Endothelial cell of umbilical vein (primary cell): Measurements from ENCODE around the gene INHBE. TPM values are rescaled to one million over a fixed set of nuclear protein-coding genes. Genes with fewer than 3 reads are reported as not detected.

Experiments
- BruUV-seq: library from RNA; stranded (reverse); fragments of 400-500 nt; replicated peaks from 2 replicates; lab custom pipeline; 2021; lab: Mats Ljungman, UMichigan
- CTCF ChIA-PET: fragments of 300-600, 350-600 bp; sonication (Branson Sonifier 250); formaldehyde crosslinking; loops from one replicate; lab custom pipeline; 2021; ENCODE audit warnings: antibody characterized with exemption, inconsistent platforms; lab: Charles Lee
- POLR2A ChIA-PET: fragments of 300-600, 350-600 bp; sonication (Branson Sonifier 250); formaldehyde crosslinking; loops from one replicate; lab custom pipeline; 2021; ENCODE audit warnings: antibody characterized with exemption, inconsistent platforms; lab: Charles Lee
- DNase-seq: peaks from one replicate; pipeline ENCODE4 v3.0.0-alpha.2; 2011; ENCODE audit warnings: low read depth, low spot score
- FAIRE-seq: peaks from 2 replicates; lab custom pipeline; 2011; peaks lifted over from hg19 to GRCh38; lab: Jason Lieb, UNC
- H2AFZ ChIP-seq: 2 replicates; pipeline ENCODE4 v1.6.0; 2012; ENCODE audit warnings: low read depth, low read length, control low read depth, inconsistent platforms
- H3K27ac ChIP-seq: 2 replicates; pipeline ENCODE4 v1.5.1; 2011; ENCODE audit warnings: low read depth, mild to moderate bottlenecking, control low read depth, low read length, moderate library complexity; ENCODE audit not compliant: insufficient read depth
- H3K27me3 ChIP-seq, 2 experiments: 2 replicates each; pipeline versions ENCODE4 v1.6.0 to v1.6.1; 2011; ENCODE audit warnings: low read length in 2 of 2, mixed read lengths in 1 of 2; ENCODE audit not compliant: control insufficient read depth in 2 of 2, insufficient read depth in 2 of 2
- H3K36me3 ChIP-seq, 2 experiments: 2 replicates in 1 of 2; 3 replicates in 1 of 2; pipeline ENCODE4 v1.5.1; 2011; ENCODE audit warnings: low read length in 2 of 2, mild to moderate bottlenecking in 1 of 2, moderate library complexity in 1 of 2; ENCODE audit not compliant: control insufficient read depth in 2 of 2, insufficient read depth in 2 of 2; ENCODE audit errors: extremely low read depth in 1 of 2
- H3K4me1 ChIP-seq: 3 replicates; pipeline ENCODE4 v1.5.1; 2011; ENCODE audit warnings: mild to moderate bottlenecking, low read length; ENCODE audit not compliant: control insufficient read depth, insufficient read depth; ENCODE audit errors: extremely low read depth
- H3K4me2 ChIP-seq: 2 replicates; pipeline ENCODE4 v1.6.1; 2011; ENCODE audit warnings: low read length, control low read depth, mixed read lengths; ENCODE audit not compliant: insufficient read depth
- H3K4me3 ChIP-seq, 3 experiments: fragments of 200-600 bp in 1 of 3; sonication (generic), shearing (Covaris generic) in 1 of 3; replicated peaks in 1 of 3; 2 replicates each; pipeline ENCODE4 v1.5.1; 2011 to 2016; ENCODE audit warnings: control low read depth in 3 of 3, low read length in 3 of 3, mild to moderate bottlenecking in 2 of 3, inconsistent platforms in 1 of 3, low read depth in 1 of 3, moderate library complexity in 1 of 3; ENCODE audit not compliant: insufficient read depth in 1 of 3
- H3K79me2 ChIP-seq: 2 replicates; pipeline ENCODE4 v1.6.0; 2012; ENCODE audit warnings: low read length, inconsistent platforms; ENCODE audit not compliant: control insufficient read depth, insufficient read depth
- H3K9ac ChIP-seq: replicated peaks from 2 replicates; pipeline ENCODE3; 2011; ENCODE audit warnings: low read length, control low read depth; ENCODE audit not compliant: insufficient read depth; ENCODE audit errors: extremely low read depth
- H3K9me1 ChIP-seq: replicated peaks from 3 replicates; pipeline ENCODE4 v1.6.0; 2011; ENCODE audit warnings: mild to moderate bottlenecking, low read length; ENCODE audit not compliant: control insufficient read depth, insufficient read depth; ENCODE audit errors: extremely low read depth
- H3K9me3 ChIP-seq: replicated peaks from 2 replicates; pipeline ENCODE4 v1.5.1; 2012; ENCODE audit warnings: low read length, inconsistent platforms; ENCODE audit not compliant: control insufficient read depth, insufficient read depth
- H4K20me1 ChIP-seq: replicated peaks from 2 replicates; pipeline ENCODE3; 2011; ENCODE audit warnings: mild to moderate bottlenecking, low read length; ENCODE audit not compliant: control insufficient read depth, insufficient read depth; ENCODE audit errors: extremely low read depth
- EZH2 ChIP-seq: IDR thresholded peaks from 2 replicates; pipeline ENCODE4 v1.6.1; 2012; ENCODE audit warnings: borderline replicate concordance, low read depth, mild to moderate bottlenecking, moderate library complexity, low read length, inconsistent platforms; ENCODE audit not compliant: severe bottlenecking
- FOS ChIP-seq: IDR thresholded peaks from 2 replicates; pipeline ENCODE4 v1.6.1; 2011; ENCODE audit warnings: mild to moderate bottlenecking, low read length, moderate library complexity, borderline replicate concordance; ENCODE audit not compliant: insufficient read depth
- GATA2 ChIP-seq: IDR thresholded peaks from 2 replicates; pipeline ENCODE4 v1.7.0; 2011; ENCODE audit warnings: low read depth, mild to moderate bottlenecking, moderate library complexity, mixed read lengths, low read length; ENCODE audit not compliant: insufficient read length, insufficient read depth
- JUN ChIP-seq: IDR thresholded peaks from 2 replicates; pipeline ENCODE4 v1.6.1; 2011; ENCODE audit warnings: borderline replicate concordance, low read depth; ENCODE audit not compliant: insufficient read length, insufficient read depth
- MYC ChIP-seq: IDR thresholded peaks from one replicate; pipeline ENCODE4 v1.6.1; 2011; ENCODE audit warnings: mild to moderate bottlenecking, low read depth, low read length
- POLR2A ChIP-seq: IDR thresholded peaks from 2 replicates; pipeline ENCODE4 v1.6.1; 2012; ENCODE audit warnings: low read depth, mild to moderate bottlenecking, control low read depth, low read length
- POLR2AphosphoS5 ChIP-seq: IDR thresholded peaks from 2 replicates; pipeline ENCODE4 v1.6.1; 2012; ENCODE audit warnings: low read depth, mild to moderate bottlenecking, control low read depth, low read length, moderate library complexity; ENCODE audit not compliant: insufficient read depth
- dilution Hi-C: fragments of 300-500 bp; cut with MboI; formaldehyde crosslinking; loops from one replicate; pipeline ENCODE4 v1.15.0; 2019; ENCODE audit warnings: low sequenced_read_pairs; ENCODE audit not compliant: extremely low pct_ligation_motif_present
- intact Hi-C: fragments of 100-400 bp; cut with micrococcal nuclease; formaldehyde crosslinking; loops from one replicate; pipeline ENCODE4 v1.10.0; 2022
- polyA plus RNA-seq, 4 experiments: library from polyadenylated mRNA; depleted of rRNA in 3 of 4; stranded (reverse) in 3 of 4; unstranded in 1 of 4; fragments of >200 nt; gene quantifications; 2 replicates each; pipeline versions ENCODE4 v1.2.1 to v1.2.3, GENCODE V29; 2011 to 2012; ENCODE audit warnings: missing spikeins in 1 of 4
- total RNA-seq: library from RNA; stranded (reverse); gene quantifications from 2 replicates; pipeline ENCODE4 v1.2.3, GENCODE V29; 2021
- TF ChIP-seq, protein P1 (sequence below), 2 donors: IDR thresholded peaks; 1 replicate in 1 of 2; 2 replicates in 1 of 2; pipeline ENCODE4 v1.5.1; 2011; ENCODE audit warnings: low read length in 2 of 2, mild to moderate bottlenecking in 2 of 2, moderate library complexity in 2 of 2, control low read depth in 1 of 2, inconsistent platforms in 1 of 2, low read depth in 1 of 2; ENCODE audit not compliant: insufficient read depth in 1 of 2; ENCODE audit errors: extremely low read depth in 1 of 2
- TF ChIP-seq, protein P2 (sequence below): IDR thresholded peaks from 2 replicates; pipeline ENCODE4 v1.6.1; 2011; ENCODE audit not compliant: insufficient read depth, insufficient read length

The INHBE gene
- total and polyA plus RNA-seq, 2 donors (not counting 3 experiments of a cell fraction or from before 2014, with no cell fraction given): not detected

- Histone ChIP-seq H4K20me1 (no peaks in the 10 kb centered on the region), H3K27me3 (peaks cover 48 to 66% of the 10 kb centered on the region in 2 experiments), H3K4me2 (no peak overlapping the region), H3K4me1 (peaks cover 8% of the 10 kb centered on the region), H3K9ac (no peak overlapping the region), H2AFZ (no peak overlapping the region), H3K79me2 (no peaks in the 10 kb centered on the region), H3K36me3 (no peaks in the 10 kb centered on the region), H3K4me3 (no peak overlapping the region), H3K9me3 (no peaks in the 10 kb centered on the region), H3K27ac (no peak overlapping the region), H3K9me1 (no peaks in the 10 kb centered on the region)
- FAIRE-seq (no peak), DNase-seq (no peak)
- ChIA-PET CTCF (interaction anchor here (1.2 to 2.8 kb wide), 5 partner anchors 9 to 109 kb away, joined by 3 to 18 read pairs (median 4); partner anchors contain the start of genes GLI1 and MARS1), POLR2A (no interaction called here)
- dilution Hi-C loops: no loop called here
- BruUV-seq: no TSS peak
- intact Hi-C loops: no loop called here
- TF ChIP-seq GATA2 (no peak), EZH2 (no peak), MYC (no peak)
Measured at GRCh38 chr12:57474430-57474829, 19.3 kb downstream of the INHBE start.

GRCh38 chr12:57474862-57475261 lies 19.8 kb downstream of the INHBE start:
- dilution Hi-C loops (no loop called here), intact Hi-C loops (no loop called here)
- no peak overlapping the region for H2AFZ ChIP-seq
- no peak for FAIRE-seq
- DNase-seq: no peak
- no peak overlapping the region for H3K27ac ChIP-seq
- no peak overlapping the region for H3K9ac ChIP-seq
- peaks cover 48 to 66% of the 10 kb centered on the region in 2 experiments for H3K27me3 ChIP-seq
- no peak overlapping the region for H3K4me2 ChIP-seq
- CTCF ChIA-PET: interaction anchor here (0.6 to 2.8 kb wide), 6 partner anchors 9 to 109 kb away, joined by 3 to 18 read pairs (median 4); partner anchors contain the start of genes GLI1 and MARS1
- no peaks in the 10 kb centered on the region for H3K36me3 ChIP-seq
- peaks cover 12% of the 10 kb centered on the region for H3K4me1 ChIP-seq
- BruUV-seq: no TSS peak
- H3K9me1 ChIP-seq: no peaks in the 10 kb centered on the region
- no peak overlapping the region for H3K4me3 ChIP-seq
- no peaks in the 10 kb centered on the region for H3K79me2 ChIP-seq
- POLR2A ChIA-PET: no interaction called here
- no peaks in the 10 kb centered on the region for H3K9me3 ChIP-seq
- TF ChIP-seq JUN: no peak
- TF ChIP-seq, protein P1, sequence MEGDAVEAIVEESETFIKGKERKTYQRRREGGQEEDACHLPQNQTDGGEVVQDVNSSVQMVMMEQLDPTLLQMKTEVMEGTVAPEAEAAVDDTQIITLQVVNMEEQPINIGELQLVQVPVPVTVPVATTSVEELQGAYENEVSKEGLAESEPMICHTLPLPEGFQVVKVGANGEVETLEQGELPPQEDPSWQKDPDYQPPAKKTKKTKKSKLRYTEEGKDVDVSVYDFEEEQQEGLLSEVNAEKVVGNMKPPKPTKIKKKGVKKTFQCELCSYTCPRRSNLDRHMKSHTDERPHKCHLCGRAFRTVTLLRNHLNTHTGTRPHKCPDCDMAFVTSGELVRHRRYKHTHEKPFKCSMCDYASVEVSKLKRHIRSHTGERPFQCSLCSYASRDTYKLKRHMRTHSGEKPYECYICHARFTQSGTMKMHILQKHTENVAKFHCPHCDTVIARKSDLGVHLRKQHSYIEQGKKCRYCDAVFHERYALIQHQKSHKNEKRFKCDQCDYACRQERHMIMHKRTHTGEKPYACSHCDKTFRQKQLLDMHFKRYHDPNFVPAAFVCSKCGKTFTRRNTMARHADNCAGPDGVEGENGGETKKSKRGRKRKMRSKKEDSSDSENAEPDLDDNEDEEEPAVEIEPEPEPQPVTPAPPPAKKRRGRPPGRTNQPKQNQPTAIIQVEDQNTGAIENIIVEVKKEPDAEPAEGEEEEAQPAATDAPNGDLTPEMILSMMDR (IDR thresholded peaks at IDR 0.05; ENCODE audit: extremely low read depth in 1 of 2, insufficient read depth in 1 of 2, low read depth in 1 of 2, low read length in 2 of 2): no peak
- TF ChIP-seq POLR2AphosphoS5: no peak
- no peak for TF ChIP-seq EZH2
- no peak for TF ChIP-seq FOS
- no peak for TF ChIP-seq MYC
- TF ChIP-seq, protein P2, sequence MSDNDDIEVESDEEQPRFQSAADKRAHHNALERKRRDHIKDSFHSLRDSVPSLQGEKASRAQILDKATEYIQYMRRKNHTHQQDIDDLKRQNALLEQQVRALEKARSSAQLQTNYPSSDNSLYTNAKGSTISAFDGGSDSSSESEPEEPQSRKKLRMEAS: no peak
- no peak for TF ChIP-seq POLR2A
- TF ChIP-seq GATA2: no peak
- H4K20me1 ChIP-seq: no peaks in the 10 kb centered on the region
